Body of pancreas (tissue), 4 donors: ENCODE data around the gene ACSS2. TPM values are rescaled to one million over a fixed set of nuclear protein-coding genes. Genes with fewer than 3 reads are reported as not detected.

Experiments used
- ATAC-seq: fragments of 150-250 bp; one replicate; pipeline ENCODE4 v1.9.1; 2016
- DNase-seq, 4 donors: peaks; one replicate each; pipeline ENCODE4 v3.0.0-alpha.2; 2019
- H3K27ac ChIP-seq, 4 donors: fragments of 200-600 bp; sonication (generic); 1 replicate in 3 of 4; 2 replicates in 1 of 4; pipeline versions ENCODE4 v1.5.1 to v1.6.1; 2016 to 2019; ENCODE audit warnings: mild to moderate bottlenecking in 1 of 4, mixed read lengths in 1 of 4, moderate library complexity in 1 of 4
- H3K27me3 ChIP-seq, 2 donors: fragments of 200-600 bp; sonication (generic); one replicate each; pipeline ENCODE4 v1.6.0; 2016; ENCODE audit warnings: mild to moderate bottlenecking in 1 of 2
- H3K36me3 ChIP-seq, 2 donors: fragments of 200-600 bp; sonication (generic); replicated peaks in 1 of 2; 2 replicates each; pipeline ENCODE4 v1.5.1; 2016; ENCODE audit warnings: low read depth in 2 of 2; ENCODE audit not compliant: insufficient read depth in 1 of 2
- H3K4me1 ChIP-seq: fragments of 200-600 bp; sonication (generic); one replicate; pipeline ENCODE4 v1.6.0; 2016
- H3K4me3 ChIP-seq, 2 donors: fragments of 200-600 bp; sonication (generic); 1 replicate in 1 of 2; 2 replicates in 1 of 2; pipeline ENCODE4 v1.5.1; 2016 to 2019
- H3K9me3 ChIP-seq, 3 donors: fragments of 200-600 bp; sonication (generic); 1 replicate in 2 of 3; 2 replicates in 1 of 3; pipeline ENCODE4 v1.5.1; 2016
- CTCF ChIP-seq, 7 experiments: fragments of 450-650 bp in 4 of 7; fragments of 200-600 bp in 3 of 7; sonication (generic) in 3 of 7; IDR thresholded peaks; one replicate each; pipeline ENCODE4 v1.5.1; 2016 to 2019; ENCODE audit warnings: antibody characterized with exemption in 7 of 7
- POLR2A ChIP-seq, 3 donors: fragments of 450-650 bp; IDR thresholded peaks; one replicate each; pipeline ENCODE4 v1.6.1; 2016; ENCODE audit warnings: antibody characterized with exemption in 3 of 3, mild to moderate bottlenecking in 2 of 3
- WGBS, 2 donors: methylation state at CpG; one replicate each; pipeline ENCODE4 v1.1.5; 2017; 5-methylcytosine and 5-hydroxymethylcytosine counted together
- intact Hi-C: fragments of 100-400 bp; cut with DNase I; formaldehyde crosslinking; loops from one replicate; pipeline ENCODE4 v1.15.1; 2023
- total RNA-seq, 2 donors: library from RNA; depleted of rRNA; stranded (reverse); fragments of >200 nt; gene quantifications; one replicate each; pipeline ENCODE4 v1.1.0, GENCODE V29; 2016

Gene ACSS2
- total RNA-seq, 2 donors from 2014 or later = 33.9 to 78.1 TPM

- no peaks in the 10 kb centered on the region for H3K27me3 ChIP-seq
- ATAC-seq = no peak
- intact Hi-C loops = no loop called here
- TF ChIP-seq POLR2A (IDR thresholded peaks at IDR 0.05) = no peak
- TF ChIP-seq CTCF (IDR thresholded peaks at IDR 0.05) = no peak
- H3K27ac ChIP-seq = no peak overlapping the region
- peaks cover 7% of the 10 kb centered on the region for H3K4me1 ChIP-seq
- no peak for DNase-seq
- H3K9me3 ChIP-seq = no peaks in the 10 kb centered on the region
- no peak overlapping the region for H3K4me3 ChIP-seq
- WGBS, 2 donors = 100% methylated on average over 1 of the region's 1 CpG; no CpG with 5 or more reads in 1 of the 2 donors
- H3K36me3 ChIP-seq = peaks cover 0 to 4% of the 10 kb centered on the region in 2 donors
Measured at GRCh38 chr20:34927736-34928135, 51.3 kb downstream of the ACSS2 start.

GRCh38 chr20:34928411-34928810, 52.0 kb downstream of the ACSS2 start:
- H3K27ac ChIP-seq = no peak overlapping the region
- intact Hi-C loops = no loop called here
- H3K27me3 ChIP-seq = no peaks in the 10 kb centered on the region
- H3K4me1 ChIP-seq = peaks cover under 1% of the 10 kb centered on the region
- no peaks in the 10 kb centered on the region for H3K9me3 ChIP-seq
- H3K4me3 ChIP-seq = no peak overlapping the region
- TF ChIP-seq CTCF (IDR thresholded peaks at IDR 0.05) (no peak), POLR2A (IDR thresholded peaks at IDR 0.05) (no peak)
- DNase-seq (no peak), ATAC-seq (no peak)
- peaks cover 0 to 4% of the 10 kb centered on the region in 2 donors for H3K36me3 ChIP-seq
- WGBS, 2 donors = 80 to 86% methylated on average over 2 of the region's 2 CpGs

- no peak overlapping the region for H3K27ac ChIP-seq
- H3K4me1 ChIP-seq = peaks cover 14% of the 10 kb centered on the region
- intact Hi-C loops = no loop called here
- H3K27me3 ChIP-seq = no peaks in the 10 kb centered on the region
- no peaks in the 10 kb centered on the region for H3K9me3 ChIP-seq
- no peak overlapping the region for H3K4me3 ChIP-seq
- no peak for DNase-seq
- H3K36me3 ChIP-seq = peaks cover 0 to 1% of the 10 kb centered on the region in 2 donors
- WGBS, 2 donors = 82 to 87% methylated on average over 3 to 7 of the region's 7 CpGs
- TF ChIP-seq POLR2A (IDR thresholded peaks at IDR 0.05) = no peak
- TF ChIP-seq CTCF (IDR thresholded peaks at IDR 0.05) = no peak
- no peak for ATAC-seq
Measured at GRCh38 chr20:34931771-34932170, 55.4 kb downstream of the ACSS2 start.

- Histone ChIP-seq H3K27me3 (no peaks in the 10 kb centered on the region), H3K27ac (peak overlapping the region in 2 of 4 donors; percentile 34 to 68), H3K4me1 (peaks cover 27% of the 10 kb centered on the region), H3K4me3 (no peak overlapping the region), H3K9me3 (no peaks in the 10 kb centered on the region), H3K36me3 (no peaks in the 10 kb centered on the region)
- DNase-seq (peak; percentile 45 to 76 (median 74)), ATAC-seq (peak; percentile 73)
- TF ChIP-seq POLR2A (IDR thresholded peaks at IDR 0.05) (no peak), CTCF (IDR thresholded peaks at IDR 0.05) (no peak)
- 56 to 68% methylated on average over 14 of the region's 14 CpGs for WGBS, 2 donors
- intact Hi-C loops = no loop called here
Measured at GRCh38 chr20:34938466-34939163, 62.2 kb downstream of the ACSS2 start.

GRCh38 chr20:34940081-34940481, 63.7 kb downstream of the ACSS2 start:
- DNase-seq (no peak), ATAC-seq (no peak)
- no peaks in the 10 kb centered on the region for H3K27me3 ChIP-seq
- no peaks in the 10 kb centered on the region for H3K36me3 ChIP-seq
- H3K9me3 ChIP-seq = no peaks in the 10 kb centered on the region
- intact Hi-C loops = no loop called here
- TF ChIP-seq CTCF (IDR thresholded peaks at IDR 0.05) (no peak), POLR2A (IDR thresholded peaks at IDR 0.05) (no peak)
- peaks cover 27% of the 10 kb centered on the region for H3K4me1 ChIP-seq
- H3K27ac ChIP-seq = no peak overlapping the region
- 70 to 88% methylated on average over 1 of the region's 1 CpG for WGBS, 2 donors
- no peak overlapping the region for H3K4me3 ChIP-seq
